Astrocyte of the cerebellum (primary cell): ENCODE measurements around the gene IGSF23.
"Not testable (repeated sequence)": the region's sequence is repeated elsewhere in the genome, so short reads cannot be mapped to it uniquely, and the experiment has no call there.

ENCODE experiments used
- DNase-seq: peaks from one replicate; pipeline ENCODE4 v3.0.0-alpha.2; 2011; ENCODE audit warnings: low read depth
- H3K4me3 ChIP-seq: 2 replicates; pipeline ENCODE4 v1.5.1; 2011; ENCODE audit warnings: mild to moderate bottlenecking, low read depth, low read length, moderate library complexity
- CTCF ChIP-seq: IDR thresholded peaks from 2 replicates; pipeline ENCODE4 v1.5.1; 2012; ENCODE audit warnings: low read length, low read depth, moderate library complexity, mild to moderate bottlenecking; ENCODE audit errors: missing control alignments
- in situ Hi-C: cut with HindIII; loops from 2 replicates; pipeline ENCODE4 v1.10.0; 2017; ENCODE audit warnings: low sequenced_read_pairs

IGSF23 gene

GRCh38 chr19:44585371-44586133 lies 27.8 kb upstream of the IGSF23 start:
- DNase-seq: no peak
- peak; percentile 15 for TF ChIP-seq CTCF
- no peak overlapping the region for H3K4me3 ChIP-seq
- in situ Hi-C loops: no loop called here

- in situ Hi-C loops: no loop called here
- peak; percentile 43 for TF ChIP-seq CTCF
- H3K4me3 ChIP-seq: no peak overlapping the region
- peak; percentile 96 for DNase-seq
Measured at GRCh38 chr19:44587963-44588770, 25.2 kb upstream of the IGSF23 start.

- in situ Hi-C loops: no loop called here
- TF ChIP-seq CTCF: no peak
- no peak overlapping the region for H3K4me3 ChIP-seq
- no peak for DNase-seq
Measured at GRCh38 chr19:44588771-44589112, 24.6 kb upstream of the IGSF23 start.

- no peak for DNase-seq
- TF ChIP-seq CTCF: no peak
- in situ Hi-C loops: no loop called here
- H3K4me3 ChIP-seq: no peak overlapping the region
Measured at GRCh38 chr19:44590245-44591059, 22.9 kb upstream of the IGSF23 start.

GRCh38 chr19:44591340-44591993 lies 21.9 kb upstream of the IGSF23 start:
- in situ Hi-C loops: not testable (repeated sequence)

GRCh38 chr19:44592451-44592890 lies 20.9 kb upstream of the IGSF23 start:
- in situ Hi-C loops: no loop called here
- no peak for DNase-seq
- no peak for TF ChIP-seq CTCF

More at GRCh38 chr19:44591340-44591993, 21.9 kb upstream of the IGSF23 start:
- not testable (repeated sequence) for DNase-seq, H3K4me3 ChIP-seq

More at GRCh38 chr19:44592451-44592890, 20.9 kb upstream of the IGSF23 start:
- no peak overlapping the region for H3K4me3 ChIP-seq
